GM21619 (cell line): Measurements from ENCODE around the gene FAM47C.
"Not testable (repeated sequence)": the region's sequence is repeated elsewhere in the genome, so short reads cannot be mapped to it uniquely, and the experiment has no call there.

ENCODE experiments used
- ATAC-seq: cut with Tn5 transposase; IDR thresholded peaks from one replicate; pipeline ENCODE4 v1.9.1; 2021; ENCODE audit not compliant: unreplicated experiment

The FAM47C gene

DNA sequence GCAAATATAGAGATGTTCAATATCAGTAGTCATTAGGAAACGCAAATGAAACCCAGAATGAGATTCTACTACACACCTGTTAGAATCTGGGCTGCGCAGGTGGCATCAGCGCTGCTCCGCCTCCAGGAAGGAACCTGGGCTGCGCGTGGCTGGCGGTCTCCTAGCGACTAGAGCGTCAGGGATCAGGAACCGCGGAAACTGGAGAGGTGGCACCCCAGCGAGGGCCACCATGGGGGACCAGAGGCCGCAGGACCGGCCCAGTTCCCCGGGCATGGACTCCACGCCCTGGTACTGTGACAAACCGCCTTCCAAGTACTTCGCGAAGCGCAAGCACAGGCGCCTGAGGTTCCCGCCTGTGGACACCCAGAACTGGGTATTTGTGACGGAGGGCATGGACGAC lies at the start of gene FAM47C:
FAM47C (plus strand) TSS at position 185 of the 400 bp plus-strand sequence; CDS start at position 230, 45 bp downstream.
- not testable (repeated sequence) for ATAC-seq

DNA sequence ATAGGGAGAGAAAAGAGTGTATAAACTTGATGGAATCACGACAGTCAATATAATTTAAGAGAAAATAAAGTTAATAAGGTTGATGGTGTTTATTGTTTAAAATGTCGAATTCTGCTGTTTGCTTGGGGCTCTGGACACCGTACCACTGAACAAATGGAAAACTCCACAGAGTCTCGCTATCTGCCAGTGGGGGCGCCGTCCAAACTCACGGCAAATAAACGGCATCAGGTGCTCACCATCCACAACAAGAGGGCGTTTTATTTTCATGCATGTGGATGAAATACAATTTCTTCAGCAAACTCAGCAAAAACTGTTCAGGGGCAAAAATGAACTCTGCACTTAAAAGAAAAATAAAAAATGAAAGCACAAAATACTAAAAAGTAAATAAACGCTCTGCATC lies 46.6 kb upstream of the FAM47C start:
- no peak for ATAC-seq

- ATAC-seq: no peak
Measured at GRCh38 chrX:36963069-36963808, 44.9 kb upstream of the FAM47C start.

DNA sequence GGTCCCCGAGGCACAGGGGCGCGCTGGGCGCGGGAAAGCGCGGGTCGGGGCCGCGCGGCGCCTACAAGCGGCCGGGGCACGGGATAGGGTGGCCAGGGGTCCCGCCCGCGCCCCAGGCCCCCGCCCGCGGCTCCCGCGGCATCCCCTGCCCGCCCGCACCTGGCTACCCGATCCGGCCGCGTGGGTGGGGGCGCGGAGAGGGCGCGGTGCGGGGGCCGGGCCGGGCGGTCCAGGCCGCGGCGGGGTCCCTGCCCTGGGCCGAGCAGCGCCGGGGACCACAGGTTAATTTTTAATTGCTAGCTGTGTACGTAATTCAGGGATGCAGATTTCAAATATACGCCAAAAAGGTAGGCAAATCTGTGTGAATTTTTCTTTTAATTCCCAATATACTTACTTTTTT lies 44.3 kb upstream of the FAM47C start:
- ATAC-seq: no peak

DNA sequence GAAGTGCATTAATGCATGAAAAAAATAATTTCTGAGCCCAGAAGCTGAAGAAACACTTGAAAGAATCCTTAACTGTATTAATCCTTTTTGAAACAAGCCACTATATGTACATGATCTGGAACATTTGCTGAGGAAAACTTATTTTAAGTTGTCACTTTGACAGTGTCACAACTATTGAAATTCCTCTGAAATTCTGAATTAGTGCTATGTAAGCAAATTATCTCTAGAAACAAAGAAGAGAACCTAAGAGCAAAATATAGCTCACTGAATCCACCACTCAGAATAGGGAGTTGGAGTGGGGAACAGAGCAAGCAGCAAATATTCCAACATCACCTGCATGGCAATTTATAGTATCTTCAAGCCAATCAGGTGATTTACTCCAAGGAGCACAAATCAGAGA lies 34.6 kb upstream of the FAM47C start:
- ATAC-seq: no peak

- ATAC-seq: no peak
Measured at GRCh38 chrX:36974911-36975310, 33.3 kb upstream of the FAM47C start.

- ATAC-seq: no peak
Measured at GRCh38 chrX:36978886-36979285, 29.3 kb upstream of the FAM47C start.

- no peak for ATAC-seq
Measured at GRCh38 chrX:36983831-36984230, 24.3 kb upstream of the FAM47C start.

- ATAC-seq: not testable (repeated sequence)
Measured at GRCh38 chrX:36985416-36986209, 22.6 kb upstream of the FAM47C start.

- ATAC-seq: no peak
Measured at GRCh38 chrX:36986231-36986630, 21.9 kb upstream of the FAM47C start.

GRCh38 chrX:36987212-36987611 lies 21.0 kb upstream of the FAM47C start:
- not testable (repeated sequence) for ATAC-seq

- no peak for ATAC-seq
Measured at GRCh38 chrX:37000140-37000539, 8.0 kb upstream of the FAM47C start.

DNA sequence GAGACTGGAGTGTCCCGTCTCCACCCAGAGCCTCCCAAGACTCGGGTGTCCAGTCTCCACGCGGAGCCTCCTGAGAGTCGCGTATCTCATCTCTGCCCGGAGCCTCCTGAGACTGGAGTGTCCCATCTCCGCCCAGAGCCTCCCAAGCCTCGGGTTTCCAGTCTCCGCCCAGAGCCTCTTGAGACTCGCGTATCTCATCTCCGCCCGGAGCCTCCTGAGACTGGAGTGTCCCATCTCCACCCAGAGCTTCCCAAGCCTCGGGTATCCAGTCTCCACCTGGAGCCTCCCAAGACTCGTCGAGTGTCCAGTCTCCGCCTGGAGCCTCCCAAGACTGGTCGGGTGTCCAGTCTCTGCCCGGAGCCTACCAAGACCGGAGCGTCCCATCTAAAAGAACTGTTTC lies 2.3 kb downstream of the FAM47C start:
- ATAC-seq: no peak

GRCh38 chrX:37034260-37034659 lies 26.1 kb downstream of the FAM47C start:
- not testable (repeated sequence) for ATAC-seq

GRCh38 chrX:37036674-37037220 lies 28.6 kb downstream of the FAM47C start:
- ATAC-seq: not testable (repeated sequence)

DNA sequence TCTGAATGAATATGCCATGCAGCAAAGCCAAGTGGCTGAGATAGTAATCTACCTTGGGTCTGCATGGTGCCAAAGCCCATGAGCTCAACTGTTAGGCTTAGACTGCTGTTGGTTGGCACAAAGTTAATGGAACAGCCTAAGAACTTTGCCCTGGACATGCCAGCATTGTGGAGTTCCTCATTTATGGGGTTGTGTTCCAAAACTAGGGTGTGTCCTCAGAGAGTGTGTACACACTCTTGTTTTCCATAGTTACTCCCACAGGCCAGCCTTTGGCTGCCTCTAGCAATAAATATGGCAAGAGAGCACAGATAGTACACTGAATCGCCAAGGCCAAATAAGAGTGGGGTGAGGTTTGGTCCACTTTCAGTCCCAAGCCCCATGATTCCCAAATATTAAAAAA lies 30.6 kb downstream of the FAM47C start:
- ATAC-seq: not testable (repeated sequence)

DNA sequence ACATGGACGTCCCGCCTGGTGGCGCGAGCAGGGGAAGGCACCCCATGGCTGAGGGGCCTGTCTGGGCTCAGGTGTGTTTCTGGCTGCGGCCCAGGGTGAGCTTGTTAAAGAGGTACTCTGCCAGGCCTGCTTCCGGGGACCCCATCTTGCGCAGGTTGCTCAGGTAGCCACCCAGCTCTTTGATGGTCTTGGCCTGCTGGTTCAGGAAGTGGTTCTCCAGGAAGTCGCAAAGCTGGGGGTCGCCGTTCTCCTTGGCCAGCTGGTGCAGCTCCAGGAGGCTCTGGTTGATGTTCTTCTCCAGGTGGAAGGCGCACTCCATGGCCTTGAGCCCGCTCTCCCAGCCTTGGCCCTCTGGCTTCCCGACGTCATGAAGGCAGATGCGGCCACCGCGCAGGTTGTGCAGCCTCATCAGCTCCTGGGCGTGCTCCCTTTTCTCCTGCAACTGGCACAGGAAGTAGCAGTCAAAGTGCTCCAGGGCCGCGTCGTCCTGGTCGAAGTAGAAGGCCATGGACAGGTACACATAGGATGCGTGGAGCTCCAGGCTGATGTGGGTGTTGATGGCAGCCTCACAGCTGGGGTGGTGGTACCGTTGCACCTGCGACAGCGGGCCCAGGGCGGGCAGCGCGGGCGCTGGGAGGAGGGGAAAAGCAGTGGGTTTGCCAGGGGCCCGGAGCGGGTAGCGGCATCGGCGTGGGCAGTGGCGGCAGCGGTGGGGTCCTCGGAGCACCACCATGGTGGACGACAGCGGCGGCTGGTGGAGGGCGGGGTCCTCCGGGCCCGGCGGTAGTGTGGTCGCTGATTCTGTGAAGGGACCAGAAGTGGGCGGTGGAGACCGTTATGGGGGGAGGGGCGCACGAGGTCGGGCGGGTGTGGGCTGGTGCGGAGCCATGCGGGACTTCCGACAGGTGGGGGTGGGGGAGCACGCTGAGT lies 35.1 kb downstream of the FAM47C start:
- ATAC-seq: not testable (repeated sequence)

DNA sequence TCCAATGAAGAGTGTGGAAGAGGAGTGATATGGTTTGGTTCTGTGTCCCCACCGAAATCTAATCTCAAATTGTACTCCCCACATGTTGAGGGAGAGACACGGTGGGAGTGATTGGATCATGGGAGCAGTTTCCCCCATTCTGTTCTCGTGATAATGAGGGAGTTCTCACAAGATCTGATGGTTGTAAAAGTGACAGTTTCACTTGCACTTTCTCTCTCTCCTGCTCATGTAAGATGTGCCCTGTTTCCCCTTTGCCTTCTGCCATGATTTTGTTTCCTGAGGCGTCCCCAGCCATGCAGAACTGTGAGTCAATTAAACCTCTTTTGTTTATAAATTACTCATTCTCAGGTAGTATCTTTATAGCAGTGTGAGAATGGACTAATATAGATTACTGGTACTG lies 39.6 kb downstream of the FAM47C start:
- no peak for ATAC-seq

DNA sequence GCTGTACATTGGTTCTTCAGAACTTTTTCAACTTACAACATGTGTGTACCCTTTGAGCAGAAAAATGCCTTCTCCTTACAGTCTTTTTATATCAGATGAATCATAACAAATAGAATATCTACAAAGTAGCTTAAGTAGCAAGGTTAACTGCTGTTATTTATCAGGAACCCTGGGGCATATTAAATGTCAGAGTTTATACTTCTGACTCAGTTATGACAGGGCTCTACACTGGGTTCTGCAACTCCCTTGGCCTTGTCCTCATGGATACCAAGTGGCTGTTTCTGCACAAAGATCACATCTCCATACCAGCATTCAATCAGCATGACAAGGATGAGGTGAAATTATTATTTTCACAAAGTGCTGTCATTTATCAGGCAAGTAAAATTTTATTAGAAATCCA lies 49.4 kb downstream of the FAM47C start:
- not testable (repeated sequence) for ATAC-seq

DNA sequence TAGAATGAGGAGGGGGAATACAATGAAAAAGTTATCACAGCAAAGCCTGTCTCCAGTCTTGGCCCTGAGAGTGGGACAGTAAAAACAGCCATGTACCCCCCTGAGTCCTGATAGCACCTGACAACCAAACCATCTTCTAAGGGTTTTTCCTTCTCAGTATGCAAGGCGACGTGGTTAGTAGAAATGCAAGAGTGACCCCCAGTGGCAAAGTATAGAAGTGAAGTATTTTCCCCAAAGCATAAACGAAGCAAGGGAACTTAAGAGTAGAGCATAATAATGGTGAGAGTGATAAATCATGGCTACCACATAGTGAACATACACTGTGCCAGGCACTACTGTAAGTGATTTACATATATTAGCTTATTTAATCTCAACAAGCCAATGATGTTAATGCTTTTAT lies 52.8 kb downstream of the FAM47C start:
- ATAC-seq: no peak
